H7 (cell line): ENCODE data around the gene CDK1. TPM values are rescaled to one million over a fixed set of nuclear protein-coding genes. Genes with fewer than 3 reads are reported as not detected.

ENCODE experiments used
- DNase-seq: peaks from one replicate; pipeline ENCODE4 v3.0.0; 2012
- H3K27me3 ChIP-seq: 2 replicates; pipeline ENCODE4 v1.6.0; 2011; ENCODE audit warnings: mild to moderate bottlenecking, low read length; ENCODE audit not compliant: control insufficient read depth, insufficient read depth
- H3K36me3 ChIP-seq: replicated peaks from 2 replicates; pipeline ENCODE4 v1.5.1; 2011; ENCODE audit warnings: low read length; ENCODE audit not compliant: control insufficient read depth, insufficient read depth
- H3K4me3 ChIP-seq: 2 replicates; pipeline ENCODE4 v1.5.1; 2011; ENCODE audit warnings: low read depth, mild to moderate bottlenecking, control low read depth, low read length, moderate library complexity; ENCODE audit not compliant: insufficient read depth
- total RNA-seq: library from RNA; depleted of rRNA; stranded (reverse); fragments of >200 nt; shearing (Covaris generic); gene quantifications from 2 replicates; pipeline ENCODE4 v1.2.3, GENCODE V29; 2014

The CDK1 gene
- total RNA-seq, 1 experiment from 2014 or later, result 187 TPM

DNA sequence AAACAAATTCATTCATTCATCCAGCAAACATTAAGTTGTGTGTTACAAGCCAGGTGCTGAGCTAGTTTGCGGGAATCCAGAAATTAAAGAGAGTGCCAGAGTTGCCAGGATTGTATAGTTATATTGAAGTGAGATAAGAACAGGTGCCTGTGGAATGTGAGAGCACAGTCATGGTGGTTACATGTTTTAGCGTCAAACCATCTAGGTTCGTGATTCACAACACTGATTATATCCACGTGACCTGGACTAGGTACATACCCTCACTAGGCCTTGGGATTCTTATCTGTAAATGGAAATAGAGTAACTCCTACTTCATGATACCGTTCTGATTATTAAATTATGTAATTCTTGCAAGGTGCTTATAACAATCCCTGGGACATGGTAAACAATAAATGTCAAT is 24.5 kb upstream of the CDK1 start:
- Histone ChIP-seq H3K36me3 (no peaks in the 10 kb centered on the region), H3K27me3 (no peaks in the 10 kb centered on the region), H3K4me3 (no peak overlapping the region)
- no peak for DNase-seq

DNA sequence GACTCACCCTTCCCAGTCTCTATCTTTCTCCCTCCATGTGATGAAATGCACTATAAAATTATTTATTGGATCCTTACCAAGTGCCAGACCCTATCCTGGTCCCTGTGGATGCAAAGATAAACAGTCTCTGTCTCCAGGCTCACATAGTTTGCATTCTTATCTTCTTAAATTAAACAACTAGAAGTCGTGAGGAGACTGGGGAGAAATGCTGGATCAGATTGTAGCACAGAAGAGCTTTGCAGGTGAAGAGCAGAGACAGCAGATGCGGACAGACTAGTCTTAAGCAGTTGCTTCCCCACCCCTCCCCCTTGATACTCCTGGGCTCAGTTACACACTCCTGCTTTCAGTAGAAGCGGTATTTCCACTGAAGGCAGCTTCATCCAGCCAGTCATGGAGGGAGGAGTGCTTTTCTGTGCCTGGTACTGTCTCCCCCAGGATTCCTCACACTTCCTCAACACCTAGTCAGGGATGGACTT is 20.8 kb upstream of the CDK1 start:
- Histone ChIP-seq H3K27me3 (no peaks in the 10 kb centered on the region), H3K4me3 (no peak overlapping the region), H3K36me3 (no peaks in the 10 kb centered on the region)
- peak; percentile 22 for DNase-seq

DNA sequence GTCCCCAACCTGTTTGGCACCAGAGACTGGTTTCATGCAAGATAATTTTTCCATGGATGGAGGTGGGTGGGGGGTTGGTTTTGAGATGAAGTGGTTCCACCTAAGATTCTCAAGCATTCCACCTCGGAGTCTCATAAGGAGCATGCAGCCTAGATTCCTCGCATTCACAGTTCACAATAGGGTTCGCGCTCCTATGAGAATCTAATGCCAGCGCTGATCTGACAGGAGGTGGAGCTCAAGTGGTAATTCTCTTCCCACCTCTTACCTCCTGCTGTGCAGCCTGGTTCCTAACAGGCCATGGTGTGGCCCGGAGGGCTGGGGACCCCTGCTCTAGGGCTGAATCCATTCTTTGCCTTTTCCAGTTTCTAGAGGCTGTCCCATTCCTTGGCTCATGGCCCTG is 19.1 kb upstream of the CDK1 start:
- Histone ChIP-seq H3K4me3 (no peak overlapping the region), H3K36me3 (no peaks in the 10 kb centered on the region), H3K27me3 (no peaks in the 10 kb centered on the region)
- DNase-seq, result no peak

DNA sequence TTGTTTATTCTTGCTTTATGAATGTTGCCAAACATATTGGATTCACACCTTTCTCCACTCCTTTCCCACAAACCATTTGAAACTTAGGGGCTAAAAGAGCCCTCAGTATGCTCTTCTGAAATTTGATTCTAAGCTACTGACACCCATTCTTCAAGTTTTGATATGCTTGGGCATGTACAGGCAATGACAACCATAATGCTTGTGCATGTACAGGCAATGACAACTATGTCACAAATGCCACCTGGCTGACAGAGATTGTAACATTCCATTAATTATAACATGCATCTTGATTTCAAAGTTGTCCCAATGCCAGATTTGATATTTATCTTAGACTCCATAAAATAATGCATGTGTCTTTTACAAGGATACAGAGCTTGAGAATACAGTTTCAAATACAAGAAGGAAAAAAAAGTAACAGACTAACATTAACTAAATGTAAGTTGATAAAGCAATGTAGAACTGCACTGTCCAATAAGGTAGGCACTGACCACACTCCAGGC is 17.5 kb upstream of the CDK1 start:
- no peaks in the 10 kb centered on the region for H3K36me3 ChIP-seq
- H3K27me3 ChIP-seq, result no peaks in the 10 kb centered on the region
- no peak for DNase-seq
- no peak overlapping the region for H3K4me3 ChIP-seq

DNA sequence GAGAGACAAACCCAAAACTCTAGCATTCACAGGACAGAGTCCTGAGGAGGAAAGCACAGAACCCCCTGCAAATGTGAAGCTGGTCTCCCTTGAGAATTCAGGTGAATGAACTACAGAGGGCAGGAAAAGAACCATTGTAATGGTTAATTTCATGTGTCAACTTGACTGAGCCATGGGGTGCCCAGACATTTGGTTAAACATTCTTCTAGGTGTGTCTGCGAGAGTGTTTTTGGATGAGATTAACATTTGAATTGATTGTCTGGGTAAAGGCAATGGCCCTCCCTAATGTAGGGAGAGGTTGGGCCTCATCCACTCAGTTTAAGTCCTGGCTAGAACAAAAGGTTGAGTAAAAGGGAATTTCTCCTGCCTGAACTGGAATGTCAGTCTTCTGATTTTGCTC is 15.7 kb upstream of the CDK1 start:
- Histone ChIP-seq H3K4me3 (no peak overlapping the region), H3K27me3 (no peaks in the 10 kb centered on the region), H3K36me3 (no peaks in the 10 kb centered on the region)
- DNase-seq, result peak; percentile 22

DNA sequence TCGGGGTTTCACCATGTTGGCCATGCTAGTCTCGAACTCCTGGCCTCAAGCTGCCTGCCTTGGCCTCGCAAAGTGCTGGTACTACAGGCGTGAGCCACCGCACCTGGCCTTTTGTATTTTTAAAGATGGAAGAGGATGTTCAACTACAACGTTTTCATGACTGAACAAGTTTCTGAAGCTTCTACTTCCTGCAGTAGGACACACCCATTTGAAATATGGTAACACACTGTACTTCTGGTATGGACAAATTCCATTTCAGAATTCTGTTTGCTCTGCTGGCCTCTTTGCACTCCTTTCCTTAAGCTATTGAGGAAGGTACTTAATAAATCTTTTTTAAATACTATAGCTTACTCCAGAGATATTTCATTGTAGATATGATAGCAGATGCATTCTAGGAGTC is 10.9 kb upstream of the CDK1 start:
- no peak for DNase-seq
- Histone ChIP-seq H3K36me3 (no peaks in the 10 kb centered on the region), H3K27me3 (no peaks in the 10 kb centered on the region), H3K4me3 (no peak overlapping the region)

DNA sequence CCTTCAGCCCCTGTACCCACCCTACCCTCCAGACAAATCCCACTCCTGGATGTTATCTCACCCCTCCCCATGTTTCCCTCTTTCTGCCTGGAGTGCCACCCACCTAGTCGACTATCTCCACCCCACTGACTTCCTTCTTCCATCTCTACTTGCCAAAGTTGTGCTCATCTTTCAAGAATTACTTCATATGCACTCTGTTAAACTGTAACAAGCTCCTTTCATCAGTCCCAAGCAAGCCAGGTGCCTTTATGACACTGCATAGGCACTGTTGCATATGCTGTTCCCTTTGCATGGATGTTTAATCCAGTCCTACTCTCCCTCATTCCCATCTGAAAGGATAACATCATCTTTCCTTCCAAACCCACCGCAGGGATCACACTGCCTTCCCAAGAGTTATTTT is 8.9 kb upstream of the CDK1 start:
- Histone ChIP-seq H3K27me3 (no peaks in the 10 kb centered on the region), H3K4me3 (no peak overlapping the region), H3K36me3 (no peaks in the 10 kb centered on the region)
- no peak for DNase-seq

DNA sequence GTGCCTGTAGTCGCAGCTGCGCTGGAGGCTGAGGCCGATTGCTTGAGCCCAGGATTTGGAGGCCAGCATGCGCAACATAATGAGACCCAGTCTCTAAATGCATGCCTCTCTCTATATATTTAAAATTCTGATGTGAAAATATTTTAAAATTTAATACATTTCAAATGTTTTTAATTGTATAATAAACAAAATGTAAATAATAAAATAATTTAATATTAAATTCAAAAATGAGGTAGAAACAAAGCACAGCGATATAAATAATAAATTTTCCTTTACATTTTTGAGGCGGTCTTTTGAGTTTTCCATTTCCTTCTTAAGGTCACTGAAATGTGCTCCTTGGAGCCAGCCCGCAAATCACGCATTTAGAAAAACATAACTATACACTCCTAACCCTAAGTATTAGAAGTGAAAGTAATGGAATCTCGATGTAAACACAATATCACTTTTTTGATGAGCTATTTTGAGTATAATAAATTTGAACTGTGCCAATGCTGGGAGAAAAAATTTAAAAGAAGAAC is 523 bp upstream of the CDK1 start:
- H3K4me3 ChIP-seq, result 0 out of 2 replicates have a peak overlapping the region, but pooled peaks have one; percentile 4
- no peaks in the 10 kb centered on the region for H3K27me3 ChIP-seq
- DNase-seq, result no peak
- H3K36me3 ChIP-seq, result peaks cover 6% of the 10 kb centered on the region

DNA sequence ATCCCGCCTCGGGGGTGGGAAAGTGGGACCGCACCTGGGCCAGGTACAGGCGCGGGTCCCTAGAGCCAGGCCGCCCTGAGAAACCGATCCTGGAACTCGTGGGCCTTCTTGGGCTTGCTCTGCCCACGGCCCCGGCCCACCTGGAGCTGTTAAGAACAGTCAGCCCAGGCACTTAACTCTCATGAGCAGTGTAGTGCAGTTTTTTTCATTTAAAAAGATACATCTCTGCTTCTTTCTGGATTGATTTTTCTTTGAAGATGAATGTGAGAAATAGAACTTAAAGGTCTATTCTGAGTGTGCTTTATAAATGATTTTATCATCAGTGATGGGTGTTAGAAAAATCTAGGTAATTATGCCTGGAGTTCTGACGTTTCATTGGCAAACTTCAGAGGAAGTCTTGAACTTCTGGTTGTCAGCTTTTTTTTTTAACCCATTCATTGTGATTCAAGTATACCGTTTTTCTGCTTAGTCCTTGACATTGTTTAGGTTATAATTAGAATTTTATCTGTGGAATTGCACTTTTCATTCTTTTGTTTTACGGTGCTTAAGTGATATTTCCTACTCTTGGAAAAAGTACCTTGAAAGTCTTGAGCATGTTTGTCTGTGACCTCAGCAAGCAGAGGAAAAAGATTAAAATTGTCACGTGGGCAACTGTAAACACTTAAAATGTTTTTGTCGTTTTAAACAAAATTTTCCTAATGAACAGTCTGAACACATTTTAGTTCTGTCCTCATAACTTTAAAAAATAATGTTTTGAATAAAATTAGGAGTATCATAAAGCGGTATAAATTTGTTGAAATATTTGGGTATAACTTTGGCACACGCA is 906 bp downstream of the CDK1 start:
- Histone ChIP-seq H3K27me3 (no peaks in the 10 kb centered on the region), H3K4me3 (peak overlapping the region; percentile 86), H3K36me3 (peaks cover 9% of the 10 kb centered on the region)
- DNase-seq, result no peak

DNA sequence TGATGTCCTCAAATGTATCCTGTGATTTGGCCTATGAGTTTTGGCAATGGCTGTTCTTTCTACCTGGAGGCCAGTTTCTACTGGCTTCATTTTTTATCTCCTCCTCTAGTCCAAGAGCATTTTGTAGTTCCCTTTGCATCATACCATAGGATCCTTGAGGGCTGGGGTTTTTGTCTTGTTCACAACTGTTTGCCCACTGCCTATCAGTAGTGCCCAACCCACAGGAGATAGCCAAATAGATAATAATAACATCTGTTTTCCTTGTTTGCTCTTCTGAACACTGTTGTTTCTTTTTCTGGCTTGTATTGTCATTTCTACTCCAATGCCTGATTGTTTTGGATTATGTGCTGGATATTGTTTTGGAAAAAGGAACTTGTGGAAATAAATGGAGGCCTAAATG is 3.4 kb downstream of the CDK1 start:
- DNase-seq, result no peak
- no peak overlapping the region for H3K4me3 ChIP-seq
- H3K27me3 ChIP-seq, result no peaks in the 10 kb centered on the region
- H3K36me3 ChIP-seq, result peaks cover 12% of the 10 kb centered on the region

DNA sequence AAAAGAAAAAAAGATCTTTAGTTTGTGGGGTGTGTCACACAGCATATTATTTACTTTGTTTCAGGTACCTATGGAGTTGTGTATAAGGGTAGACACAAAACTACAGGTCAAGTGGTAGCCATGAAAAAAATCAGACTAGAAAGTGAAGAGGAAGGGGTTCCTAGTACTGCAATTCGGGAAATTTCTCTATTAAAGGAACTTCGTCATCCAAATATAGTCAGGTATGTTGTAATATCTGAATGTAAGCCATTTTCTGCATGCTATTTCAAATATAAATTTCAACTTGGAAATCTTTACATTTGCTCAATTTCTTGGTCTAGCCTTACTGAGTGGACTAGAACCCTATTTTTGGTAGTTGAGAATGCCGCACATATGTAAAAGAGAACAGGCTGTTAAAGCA is 6.4 kb downstream of the CDK1 start:
- no peak overlapping the region for H3K4me3 ChIP-seq
- no peak for DNase-seq
- H3K36me3 ChIP-seq, result peaks cover 18% of the 10 kb centered on the region
- H3K27me3 ChIP-seq, result no peaks in the 10 kb centered on the region

DNA sequence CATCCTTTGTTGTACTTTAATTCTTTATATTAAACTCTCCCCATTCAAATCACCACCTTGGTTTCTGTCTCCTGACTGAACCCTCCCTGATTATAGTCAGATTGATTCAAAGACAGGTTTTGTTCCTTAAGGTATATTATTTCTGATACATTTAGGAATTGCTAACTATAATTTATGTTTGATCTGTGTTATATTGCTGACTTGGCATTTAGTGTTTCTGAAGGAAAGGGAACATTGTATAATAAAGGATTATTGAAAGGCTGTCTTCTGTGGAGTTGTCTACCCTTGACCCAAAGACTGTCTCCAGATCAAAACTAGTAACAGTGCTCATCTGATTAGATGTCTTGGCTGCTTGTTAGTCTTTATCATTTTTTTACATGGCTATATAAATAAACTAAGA is 10.3 kb downstream of the CDK1 start:
- no peak for DNase-seq
- no peak overlapping the region for H3K4me3 ChIP-seq
- no peaks in the 10 kb centered on the region for H3K27me3 ChIP-seq
- peaks cover 25% of the 10 kb centered on the region for H3K36me3 ChIP-seq

DNA sequence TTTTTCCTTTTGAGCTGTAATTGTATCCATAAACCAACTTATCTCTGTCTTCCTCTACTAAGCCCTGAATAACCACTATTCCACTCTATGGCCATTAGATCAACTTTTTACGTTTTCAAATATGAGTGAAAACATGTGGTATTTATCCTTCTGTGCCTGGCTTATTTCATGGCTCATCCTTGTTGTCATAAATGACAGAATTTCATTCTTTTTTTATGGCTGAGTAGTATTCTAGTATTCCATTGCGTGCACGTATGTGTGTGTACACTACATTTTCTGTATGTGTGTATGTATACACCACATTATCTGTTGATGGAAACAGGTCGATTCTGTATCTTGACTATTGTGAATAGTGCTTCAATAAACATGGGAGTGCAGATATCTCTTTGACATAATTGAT is 11.1 kb downstream of the CDK1 start:
- no peaks in the 10 kb centered on the region for H3K27me3 ChIP-seq
- no peak for DNase-seq
- H3K4me3 ChIP-seq, result no peak overlapping the region
- peaks cover 27% of the 10 kb centered on the region for H3K36me3 ChIP-seq

DNA sequence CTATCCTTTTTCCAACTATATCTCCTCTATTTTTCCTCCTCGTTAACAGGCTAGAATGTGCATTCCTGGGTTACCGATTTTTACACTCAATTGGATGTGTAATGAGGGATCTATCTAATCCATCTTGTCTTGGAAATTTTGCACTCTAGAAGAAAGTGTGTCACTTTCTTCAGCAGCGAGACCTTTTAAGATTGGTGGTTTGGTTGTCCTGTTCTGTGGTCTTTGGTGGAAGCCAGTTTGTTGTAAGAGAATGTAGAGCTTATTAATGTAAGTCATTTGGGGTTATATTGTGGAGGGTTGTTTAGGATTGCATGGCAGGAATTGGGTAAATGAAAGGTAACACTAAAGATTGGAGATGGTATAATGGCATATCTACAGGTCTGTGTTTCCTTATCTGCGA is 16.7 kb downstream of the CDK1 start:
- no peak for DNase-seq
- Histone ChIP-seq H3K27me3 (no peaks in the 10 kb centered on the region), H3K36me3 (peaks cover 20% of the 10 kb centered on the region), H3K4me3 (no peak overlapping the region)

DNA sequence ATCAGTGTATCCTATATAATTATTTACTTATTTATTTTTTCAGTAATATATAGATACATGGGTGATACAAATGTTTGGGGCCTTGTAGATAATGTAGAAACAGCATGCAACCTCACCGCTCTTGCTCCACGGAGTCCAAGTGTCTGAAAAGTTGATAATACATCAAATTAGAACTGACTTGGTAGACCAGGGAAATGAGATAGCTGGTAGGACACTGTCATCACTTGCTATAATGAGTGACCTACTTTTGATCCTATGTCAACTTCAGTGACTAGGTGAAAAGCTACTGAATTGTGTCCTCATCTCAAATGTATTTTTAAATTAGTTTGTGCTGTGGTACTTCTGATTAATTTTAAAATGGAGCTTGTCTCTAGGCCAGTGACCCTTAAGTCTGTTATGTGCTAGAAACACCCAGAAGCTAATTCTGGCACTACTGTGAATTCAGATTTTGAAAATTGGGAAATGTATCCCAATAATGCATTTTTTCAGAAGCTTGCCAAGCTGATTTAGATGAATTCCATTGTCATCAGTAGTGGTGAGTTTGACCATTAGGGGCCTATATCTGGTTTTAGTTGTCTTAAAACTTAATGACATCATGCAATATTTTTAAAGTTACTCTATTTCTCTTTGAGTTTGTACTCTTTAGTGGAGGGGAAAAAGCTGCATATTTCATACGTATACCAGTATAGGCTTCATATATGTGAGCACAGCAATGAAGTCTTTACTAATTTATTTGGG is 17.4 kb downstream of the CDK1 start:
- Histone ChIP-seq H3K27me3 (no peaks in the 10 kb centered on the region), H3K36me3 (peaks cover 17% of the 10 kb centered on the region)
- DNase-seq, result no peak

More for the DNA sequence above, 17.4 kb downstream of the CDK1 start:
- no peak overlapping the region for H3K4me3 ChIP-seq
